Prostate gland (tissue), 2 donors: ENCODE results near the gene PDCD10.

Source experiments
- POLR2A ChIP-seq: fragments of 450-650 bp; IDR thresholded peaks from one replicate; pipeline ENCODE4 v1.6.1; 2016; ENCODE audit warnings: antibody characterized with exemption, mild to moderate bottlenecking
- POLR2AphosphoS5 ChIP-seq: sonication (generic); formaldehyde crosslinking; IDR thresholded peaks from one replicate; pipeline ENCODE4 v1.6.1; 2017; ENCODE audit warnings: antibody characterized with exemption
- TF ChIP-seq, protein P1 (sequence below), 4 experiments: fragments of 200-600 bp in 2 of 4; fragments of 450-650 bp in 2 of 4; sonication (generic) in 2 of 4; IDR thresholded peaks; 1 replicate in 3 of 4; 2 replicates in 1 of 4; pipeline ENCODE4 v1.5.1; 2016 to 2019; ENCODE audit warnings: antibody characterized with exemption in 4 of 4, mild to moderate bottlenecking in 2 of 4, moderate library complexity in 2 of 4

DNA sequence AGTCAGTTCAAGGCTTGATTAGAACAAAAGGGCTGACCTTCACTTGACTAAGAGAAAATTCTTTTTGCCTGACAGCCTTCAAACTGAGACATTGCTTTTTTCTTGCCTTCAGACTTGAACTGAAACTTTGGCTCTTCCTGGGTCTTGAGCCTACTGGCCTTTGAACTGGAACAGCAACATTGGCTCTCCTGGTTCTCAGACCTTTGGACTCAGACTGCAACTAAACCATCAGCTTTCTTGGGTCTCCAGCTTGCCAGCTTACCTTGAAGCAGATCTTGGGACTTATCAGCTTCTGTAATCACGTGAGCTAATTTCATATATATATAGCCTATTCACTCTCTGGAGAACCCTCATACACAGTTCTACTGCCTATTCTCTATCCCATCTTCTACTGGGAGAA, 61.5 kb downstream of the PDCD10 start:
- TF ChIP-seq, protein P1, sequence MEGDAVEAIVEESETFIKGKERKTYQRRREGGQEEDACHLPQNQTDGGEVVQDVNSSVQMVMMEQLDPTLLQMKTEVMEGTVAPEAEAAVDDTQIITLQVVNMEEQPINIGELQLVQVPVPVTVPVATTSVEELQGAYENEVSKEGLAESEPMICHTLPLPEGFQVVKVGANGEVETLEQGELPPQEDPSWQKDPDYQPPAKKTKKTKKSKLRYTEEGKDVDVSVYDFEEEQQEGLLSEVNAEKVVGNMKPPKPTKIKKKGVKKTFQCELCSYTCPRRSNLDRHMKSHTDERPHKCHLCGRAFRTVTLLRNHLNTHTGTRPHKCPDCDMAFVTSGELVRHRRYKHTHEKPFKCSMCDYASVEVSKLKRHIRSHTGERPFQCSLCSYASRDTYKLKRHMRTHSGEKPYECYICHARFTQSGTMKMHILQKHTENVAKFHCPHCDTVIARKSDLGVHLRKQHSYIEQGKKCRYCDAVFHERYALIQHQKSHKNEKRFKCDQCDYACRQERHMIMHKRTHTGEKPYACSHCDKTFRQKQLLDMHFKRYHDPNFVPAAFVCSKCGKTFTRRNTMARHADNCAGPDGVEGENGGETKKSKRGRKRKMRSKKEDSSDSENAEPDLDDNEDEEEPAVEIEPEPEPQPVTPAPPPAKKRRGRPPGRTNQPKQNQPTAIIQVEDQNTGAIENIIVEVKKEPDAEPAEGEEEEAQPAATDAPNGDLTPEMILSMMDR (IDR thresholded peaks at IDR 0.05) = no peak
- TF ChIP-seq POLR2A = no peak
- TF ChIP-seq POLR2AphosphoS5 = no peak
